ENCODE results near the gene EFHC1. TPM values are rescaled to one million over a fixed set of nuclear protein-coding genes. Genes with fewer than 3 reads are reported as not detected.

The EFHC1 gene
- total RNA-seq, 1 donor from 2014 or later, result 1.6 TPM

GRCh38 chr6:52573295-52573694 lies 153.2 kb downstream of the EFHC1 start:
- intact Hi-C loops (cut with micrococcal nuclease), result loop anchor here (5.0 to 10.0 kb wide), 3 partner anchors 408 to 1079 kb away; partner anchors contain the start of gene ELOVL5

Other genes with a start within 250 kb of the EFHC1 start
- not detected in 2 replicates for gene IL17A, start 234.0 kb upstream of the EFHC1 start, total RNA-seq
- 0.42 and 1.5 TPM in 2 replicates for gene IL17F, start 175.8 kb upstream of the EFHC1 start, total RNA-seq
- 136 and 142 TPM in 2 replicates for gene MCM3, start 135.6 kb upstream of the EFHC1 start, total RNA-seq
- 9.2 and 9.9 TPM in 2 replicates for gene PAQR8, start 58.2 kb upstream of the EFHC1 start, total RNA-seq
- gene TRAM2, start 156.7 kb downstream of the EFHC1 start, total RNA-seq, result 13.2 and 13.7 TPM in 2 replicates